IPS-11a (cell line): Measurements from ENCODE around the gene THSD8.

Experiments used
- H3K4me3 ChIP-seq: one replicate; pipeline ENCODE4 v1.5.1; 2013; ENCODE audit warnings: low read depth, low read length, control low read depth

The THSD8 gene

DNA sequence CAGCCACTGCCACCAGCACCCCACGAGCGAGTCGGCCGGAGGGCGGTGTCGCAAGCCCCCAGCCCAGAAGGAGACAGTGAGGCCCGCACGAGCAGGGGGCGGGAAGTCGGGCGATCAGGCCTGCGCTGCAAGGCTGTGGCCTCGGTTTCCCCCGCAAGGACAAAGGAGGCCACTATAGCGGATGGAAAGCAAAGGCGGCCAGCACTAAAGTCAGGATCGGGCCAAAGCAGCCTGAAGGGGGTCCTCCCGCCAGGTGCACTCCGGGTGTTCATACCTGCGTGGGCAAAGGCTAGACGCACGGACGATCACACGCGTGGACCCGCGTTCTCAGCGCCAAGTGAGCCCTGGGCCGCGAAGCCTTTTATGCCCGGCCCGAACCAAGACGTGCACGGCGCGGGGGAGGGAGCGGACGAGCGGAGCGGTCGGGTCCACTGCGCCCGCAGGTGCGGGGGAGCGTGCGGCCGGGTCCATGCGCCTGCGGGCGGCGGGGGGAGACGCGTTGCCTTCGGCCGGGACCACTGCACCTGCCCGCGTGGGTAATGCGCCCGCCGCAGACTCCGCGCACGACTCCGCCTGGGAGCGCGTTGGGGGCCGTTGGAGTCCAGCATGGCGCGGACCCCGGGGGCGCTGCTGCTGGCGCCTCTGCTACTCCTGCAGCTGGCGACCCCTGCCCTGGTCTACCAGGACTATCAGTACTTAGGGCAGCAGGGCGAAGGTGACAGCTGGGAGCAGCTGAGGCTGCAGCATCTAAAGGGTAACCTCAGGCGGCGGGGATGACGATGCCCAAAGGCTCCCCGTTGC lies at the start of gene THSD8, which contains the start of gene PRDX2:
TSS of gene THSD8 (plus strand) at position 604 of the 801 bp plus-strand sequence. CDS start at position 607, 3 bp downstream.
TSS of gene PRDX2 (minus strand) at position 335 of the 801 bp plus-strand sequence. CDS start 539 bp downstream, outside the sequence.
- H3K4me3 ChIP-seq, result peak within 1 kb of the TSS; percentile 93

DNA sequence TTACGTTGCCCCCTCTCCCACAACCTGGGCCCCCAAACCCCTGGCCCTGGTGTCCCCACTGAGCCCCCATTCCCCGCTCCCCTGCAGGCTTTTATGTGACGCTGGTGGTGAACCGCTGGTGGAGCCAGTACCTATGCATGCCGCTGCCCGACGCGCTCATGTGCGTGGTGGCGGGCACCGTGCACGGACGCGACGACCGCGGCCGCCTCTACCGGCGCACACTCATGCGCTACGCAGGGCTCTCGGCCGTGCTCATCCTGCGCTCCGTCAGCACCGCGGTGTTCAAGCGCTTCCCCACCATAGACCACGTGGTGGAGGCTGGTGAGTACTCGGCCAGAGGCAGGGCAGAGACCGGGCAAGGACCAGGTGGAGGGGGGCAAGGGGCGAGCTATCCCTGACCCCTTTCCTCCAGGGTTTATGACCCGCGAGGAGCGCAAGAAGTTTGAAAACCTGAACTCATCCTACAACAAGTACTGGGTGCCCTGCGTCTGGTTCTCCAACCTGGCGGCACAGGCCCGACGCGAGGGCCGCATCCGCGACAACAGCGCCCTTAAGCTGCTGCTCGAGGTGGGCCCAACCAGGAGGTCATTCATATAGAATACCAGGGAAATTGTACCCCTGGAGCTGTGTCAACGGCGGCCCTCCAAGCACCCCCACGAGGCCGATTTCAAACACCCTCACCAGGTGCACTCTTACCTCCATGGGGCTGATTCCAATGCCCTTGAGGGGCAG lies 47.2 kb upstream of the THSD8 start:
- H3K4me3 ChIP-seq, result no peak overlapping the region

DNA sequence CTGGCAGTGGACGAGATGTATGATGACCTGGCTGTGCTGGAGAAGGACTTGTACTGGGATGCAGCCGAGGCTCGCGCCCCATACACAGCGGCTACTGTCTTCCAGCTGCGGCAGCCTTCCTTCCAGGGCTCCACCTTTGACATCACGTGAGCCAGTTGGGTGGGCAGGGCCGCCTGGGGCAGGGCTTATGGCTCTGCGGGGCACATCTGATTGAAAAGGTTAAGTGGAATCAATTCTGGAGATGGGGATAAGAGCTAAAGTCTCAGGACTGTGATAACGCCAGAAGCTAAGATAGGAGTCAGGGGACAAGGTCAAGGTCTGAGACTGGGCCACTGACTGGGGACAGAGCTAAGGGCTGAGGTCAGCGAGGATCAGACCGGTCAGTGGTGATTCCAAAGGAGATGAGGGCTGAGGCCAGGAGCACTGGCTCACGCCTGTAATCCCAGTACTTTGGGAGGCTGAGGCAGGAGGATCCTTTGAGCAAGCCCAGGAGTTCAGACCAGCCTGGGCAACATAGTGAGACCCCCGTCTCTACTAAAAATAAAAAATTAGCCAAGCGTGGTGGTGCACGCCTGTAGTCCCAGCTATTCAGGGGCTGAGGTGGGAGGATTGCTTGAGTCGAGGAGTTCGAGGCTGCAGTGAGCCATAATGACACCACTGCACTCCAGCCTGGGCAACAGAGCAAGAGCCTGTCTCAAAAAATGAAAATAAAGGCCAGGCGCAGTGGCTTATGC lies 45.6 kb upstream of the THSD8 start:
- no peak overlapping the region for H3K4me3 ChIP-seq

DNA sequence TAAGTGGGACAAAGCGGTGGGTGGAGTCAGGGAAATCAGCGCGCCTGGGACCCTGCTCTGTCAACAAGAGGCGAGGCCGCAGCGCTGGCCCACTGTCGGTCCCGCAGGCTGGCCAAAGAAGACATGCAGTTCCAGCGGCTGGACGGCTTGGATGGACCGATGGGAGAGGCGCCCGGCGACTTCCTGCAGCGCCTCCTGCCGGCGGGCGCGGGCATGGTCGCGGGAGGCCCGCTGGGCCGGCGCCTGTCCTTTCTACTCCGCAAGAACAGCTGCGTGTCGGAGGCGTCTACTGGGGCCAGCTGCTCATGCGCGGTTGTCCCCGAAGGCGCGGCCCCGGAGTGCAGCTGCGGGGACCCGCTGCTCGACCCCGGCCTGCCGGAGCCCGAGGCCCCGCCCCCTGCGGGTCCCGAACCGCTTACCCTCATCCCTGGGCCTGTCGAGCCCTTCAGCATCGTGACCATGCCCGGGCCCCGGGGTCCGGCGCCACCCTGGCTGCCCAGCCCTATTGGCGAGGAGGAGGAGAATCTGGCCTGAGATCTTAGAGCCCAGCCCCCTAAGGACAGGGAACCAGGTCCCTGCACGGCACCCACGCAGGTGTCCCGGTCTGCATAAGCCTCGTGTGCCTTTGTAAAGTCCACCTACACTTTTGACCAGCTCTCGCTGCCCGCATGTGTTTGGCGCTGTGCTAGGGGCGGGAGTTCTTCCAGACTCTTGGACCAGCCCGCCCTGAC lies 44.2 kb upstream of the THSD8 start:
- H3K4me3 ChIP-seq, result peak overlapping the region; percentile 30

DNA sequence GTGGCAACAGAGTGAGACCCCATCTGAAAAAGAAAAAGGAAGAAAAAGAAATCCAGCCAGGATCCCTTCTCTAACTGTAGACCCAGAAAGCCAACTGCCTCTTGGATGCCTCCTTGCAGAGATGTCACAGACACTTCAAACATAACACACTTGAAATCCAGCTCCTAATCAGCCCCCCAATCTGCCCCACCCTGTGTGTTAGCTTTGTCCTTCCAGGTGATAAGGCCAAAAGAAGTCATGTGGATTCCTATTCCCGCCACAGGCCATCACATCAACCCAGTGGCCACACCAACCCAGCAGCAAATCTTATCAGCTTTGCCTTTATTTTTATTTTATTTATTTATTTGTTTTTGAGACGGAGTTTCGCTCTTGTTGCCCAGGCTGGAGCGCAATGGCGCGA lies 42.2 kb upstream of the THSD8 start:
- H3K4me3 ChIP-seq, result no peak overlapping the region

DNA sequence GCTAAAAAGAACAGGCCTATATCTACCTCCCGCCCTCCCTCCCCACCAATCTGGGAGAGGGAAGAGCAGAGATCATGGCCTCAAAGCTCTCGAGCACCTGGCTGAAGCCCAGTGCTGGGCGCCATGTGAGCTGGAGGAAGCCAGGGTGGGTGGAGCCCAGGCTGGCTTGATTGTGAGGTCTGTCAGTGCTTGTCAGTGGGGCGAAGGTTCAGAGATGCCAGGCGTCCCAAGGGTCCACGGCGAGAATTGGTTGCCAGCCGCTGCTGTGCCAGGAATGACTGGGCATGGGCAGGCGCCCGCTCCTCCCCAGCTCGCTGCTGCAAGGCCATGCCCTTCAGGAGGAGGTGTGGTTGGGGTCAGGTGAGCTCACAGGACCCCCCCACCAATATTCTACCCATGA lies 38.8 kb upstream of the THSD8 start:
- no peak overlapping the region for H3K4me3 ChIP-seq

DNA sequence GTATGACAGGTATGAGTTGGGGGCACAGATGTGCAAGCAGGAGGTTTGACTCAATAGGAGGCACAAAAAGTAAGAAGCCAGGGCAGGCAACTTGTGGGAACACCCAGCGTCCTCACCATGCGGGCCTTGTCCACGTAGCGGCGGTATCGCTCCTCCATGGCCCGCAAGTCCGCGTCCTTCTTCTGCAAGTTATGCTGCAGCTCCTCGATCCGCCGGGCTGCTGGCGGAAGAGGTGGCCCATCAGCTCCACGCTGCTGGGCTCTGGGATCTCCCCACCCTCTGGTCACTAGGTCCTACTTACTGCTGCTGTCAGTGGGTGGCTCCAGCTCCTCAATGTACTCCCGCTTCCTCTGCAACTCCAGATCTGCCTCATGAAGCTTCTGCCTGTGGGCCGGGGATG lies 37.2 kb upstream of the THSD8 start:
- H3K4me3 ChIP-seq, result no peak overlapping the region

DNA sequence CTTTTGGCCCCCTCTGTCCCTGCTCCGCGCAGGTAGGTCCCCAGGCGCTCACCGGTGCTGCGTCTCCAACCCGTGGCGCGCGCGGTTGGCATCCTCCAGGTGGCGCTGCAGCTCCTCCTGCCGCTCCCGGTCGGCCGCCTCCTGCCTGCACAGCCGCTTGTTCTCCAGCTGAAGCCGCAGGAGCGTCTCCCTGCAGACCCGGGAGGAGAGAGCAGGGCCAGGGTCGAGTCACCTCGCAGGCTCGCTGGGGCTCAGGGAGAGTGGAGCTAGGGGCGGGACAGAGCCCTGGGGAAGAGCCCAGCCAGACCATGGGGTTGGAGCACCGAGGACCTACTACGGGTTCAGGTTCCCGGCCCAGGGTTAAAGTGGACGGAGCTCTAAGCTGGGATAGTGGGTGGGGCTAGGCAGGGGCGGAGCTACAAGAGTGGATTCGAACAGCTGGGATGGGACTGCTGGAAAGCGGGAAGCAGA lies 35.8 kb upstream of the THSD8 start:
- H3K4me3 ChIP-seq, result peak overlapping the region; percentile 30

DNA sequence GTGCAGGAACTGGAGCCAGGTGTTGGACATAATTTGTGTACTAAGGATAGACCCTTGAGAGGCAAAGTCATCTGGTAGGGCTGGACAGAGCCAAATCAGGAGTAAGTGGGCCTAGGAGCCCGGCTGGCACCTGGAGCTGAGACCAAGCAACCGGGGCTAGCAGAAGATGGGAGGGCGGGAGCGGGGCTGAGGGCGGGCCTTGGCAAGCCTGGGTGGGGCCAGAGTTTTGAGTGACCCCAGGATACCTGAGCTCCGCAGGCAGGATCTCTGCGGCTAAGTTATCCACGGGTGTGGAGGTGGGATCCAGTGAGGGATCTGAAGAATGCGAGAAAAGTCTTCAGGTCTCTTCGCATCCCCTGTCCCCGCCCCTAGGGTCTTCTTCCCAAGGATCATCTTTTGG lies 34.7 kb upstream of the THSD8 start:
- no peak overlapping the region for H3K4me3 ChIP-seq

DNA sequence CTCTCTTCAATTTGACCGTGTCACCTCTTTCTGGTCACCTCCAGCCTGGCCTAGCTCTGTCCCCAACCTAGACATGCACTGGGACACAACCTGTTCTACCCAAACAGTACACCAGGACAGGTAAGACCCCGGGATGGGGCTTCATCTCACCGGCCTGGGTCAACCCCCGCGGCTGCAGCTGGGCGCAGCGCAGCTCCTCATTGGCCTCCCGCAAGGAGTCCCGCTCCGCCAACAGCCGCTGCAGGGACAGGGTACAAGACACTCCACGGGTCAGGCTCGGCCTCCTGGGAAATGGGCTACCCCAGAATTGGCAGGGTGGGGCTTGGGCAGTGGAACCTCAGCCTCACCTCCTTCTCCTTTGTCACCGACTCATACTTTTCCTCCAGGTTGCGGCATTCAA lies 34.2 kb upstream of the THSD8 start:
- no peak overlapping the region for H3K4me3 ChIP-seq

DNA sequence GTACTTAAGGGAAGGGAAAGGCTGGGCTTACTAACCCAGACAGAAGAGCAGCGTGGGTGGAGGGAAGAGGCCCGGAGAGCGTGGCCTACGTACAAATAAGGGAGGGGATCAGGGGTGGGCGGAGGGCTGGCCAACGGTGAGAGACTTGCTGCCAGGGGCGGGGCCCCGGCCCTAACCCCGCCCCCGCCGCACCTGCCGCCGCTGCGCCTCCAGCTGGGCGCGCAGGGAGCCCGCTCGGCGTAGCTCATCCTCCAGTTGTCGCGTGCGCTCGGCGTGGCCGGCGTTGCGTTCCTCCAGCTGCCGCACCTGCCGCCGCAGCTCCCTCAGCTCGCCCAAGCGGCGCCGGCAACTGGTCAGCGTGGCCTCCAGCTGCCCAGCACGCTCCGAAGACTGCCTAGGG lies 32.2 kb upstream of the THSD8 start:
- H3K4me3 ChIP-seq, result no peak overlapping the region

DNA sequence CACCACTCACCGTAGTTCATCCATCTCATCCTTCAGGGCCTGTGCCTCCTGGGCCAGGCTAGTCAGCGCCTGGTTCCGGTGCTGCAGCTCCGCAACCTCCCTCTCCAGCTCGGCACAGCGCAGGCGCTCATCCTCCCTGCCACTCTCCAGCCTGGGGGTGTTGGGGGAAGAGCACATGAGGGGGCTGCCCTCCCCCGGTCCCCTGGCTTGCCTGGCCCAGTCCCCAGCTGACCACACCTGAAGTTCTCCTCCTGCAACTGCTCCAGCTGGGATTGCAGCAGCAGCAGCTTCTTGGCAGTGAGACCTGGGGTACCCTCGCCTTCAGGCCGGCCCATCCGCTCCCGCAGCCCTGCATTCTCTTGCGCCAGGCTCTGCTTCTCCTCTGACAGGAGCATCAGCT lies 30.9 kb upstream of the THSD8 start:
- no peak overlapping the region for H3K4me3 ChIP-seq

DNA sequence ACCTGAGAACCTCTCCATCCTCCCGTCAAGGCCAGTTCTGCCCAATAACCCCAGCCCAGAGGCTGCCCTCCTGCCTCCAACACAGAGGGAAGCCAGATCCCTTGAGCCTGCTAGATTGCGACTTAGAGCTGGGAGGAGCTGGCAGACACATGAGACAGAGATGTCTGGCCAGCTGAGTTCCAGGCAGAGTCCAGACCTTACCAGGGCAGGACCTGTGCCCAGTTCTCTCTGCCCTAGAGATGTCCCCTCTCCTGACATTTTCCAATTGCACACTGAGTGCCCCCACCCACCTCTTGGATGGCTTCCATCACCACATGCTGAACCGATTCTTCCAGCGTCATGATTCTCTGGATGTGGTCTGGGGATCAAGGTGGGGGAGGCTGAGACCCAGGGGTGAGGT lies 29.5 kb upstream of the THSD8 start:
- H3K4me3 ChIP-seq, result no peak overlapping the region

DNA sequence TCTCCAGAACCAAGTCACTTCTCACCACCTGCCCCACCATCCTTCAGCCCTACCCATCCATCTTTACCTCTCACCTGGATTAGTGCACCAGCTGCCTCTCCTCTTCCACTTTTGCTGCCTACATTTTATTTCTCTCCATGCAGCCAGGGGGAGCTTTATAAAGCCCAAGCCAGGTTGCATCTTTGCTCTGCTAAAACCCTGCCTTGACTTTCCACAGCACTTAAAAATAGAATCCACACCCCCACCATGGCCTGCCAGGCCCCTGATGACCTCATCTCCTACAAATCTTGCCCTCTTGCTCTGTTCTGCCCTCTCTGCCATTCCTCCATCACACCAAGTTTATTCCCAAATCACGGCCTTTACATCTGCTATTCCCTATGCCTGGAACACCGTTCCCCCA lies 28.3 kb upstream of the THSD8 start:
- H3K4me3 ChIP-seq, result no peak overlapping the region

DNA sequence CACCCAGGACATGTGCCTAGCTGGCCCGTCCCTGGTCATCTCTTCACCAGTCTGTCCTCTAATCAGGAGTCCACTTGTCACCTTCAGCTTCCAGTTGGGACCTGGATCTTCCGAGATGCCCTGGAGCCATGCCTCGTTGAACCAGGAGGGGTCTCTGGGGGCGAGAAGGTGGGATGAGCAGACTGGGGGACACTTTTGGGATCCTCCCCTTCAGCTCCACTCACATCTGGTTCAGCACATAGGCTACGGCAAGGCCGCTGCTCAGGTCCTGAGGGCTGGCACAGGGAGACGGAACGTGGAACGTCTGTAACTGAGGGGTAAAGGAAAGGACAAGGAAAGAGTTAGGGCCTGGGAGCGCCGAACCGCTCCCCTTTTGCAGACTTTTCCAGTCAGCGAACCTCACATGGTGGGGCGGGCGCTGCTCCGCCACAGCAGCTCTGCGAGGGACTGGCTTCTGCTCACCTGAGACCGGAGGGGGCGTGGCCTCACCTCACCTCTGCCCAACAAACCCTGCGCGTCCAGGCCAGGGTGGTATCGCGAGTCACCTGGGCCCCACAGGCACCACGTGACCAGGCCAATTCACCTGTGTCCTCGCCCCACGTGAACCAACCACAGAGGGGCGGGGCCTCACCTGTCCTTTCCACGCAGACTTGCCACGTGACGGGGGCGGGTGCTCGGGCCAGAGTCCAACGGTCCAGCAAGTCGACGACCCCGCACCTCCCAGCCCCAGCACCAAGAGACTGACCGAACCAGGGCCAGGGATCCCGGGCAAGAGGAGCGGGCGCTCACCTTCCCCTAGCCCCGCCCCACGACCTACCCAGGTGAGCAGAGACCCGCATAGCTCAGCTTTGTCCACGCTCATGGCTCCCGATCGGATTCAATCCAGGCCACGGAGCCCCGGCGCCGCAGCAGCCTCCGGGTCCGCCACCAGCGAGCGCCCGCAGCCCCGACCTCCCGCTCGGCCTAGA lies 27.0 kb upstream of the THSD8 start, which contains the start of gene HOOK2:
TSS of gene HOOK2 (minus strand) at position 965 of the 968 bp plus-strand sequence. CDS start at position 862, 103 bp downstream.
- peak within 1 kb of the TSS; percentile 85 for H3K4me3 ChIP-seq

DNA sequence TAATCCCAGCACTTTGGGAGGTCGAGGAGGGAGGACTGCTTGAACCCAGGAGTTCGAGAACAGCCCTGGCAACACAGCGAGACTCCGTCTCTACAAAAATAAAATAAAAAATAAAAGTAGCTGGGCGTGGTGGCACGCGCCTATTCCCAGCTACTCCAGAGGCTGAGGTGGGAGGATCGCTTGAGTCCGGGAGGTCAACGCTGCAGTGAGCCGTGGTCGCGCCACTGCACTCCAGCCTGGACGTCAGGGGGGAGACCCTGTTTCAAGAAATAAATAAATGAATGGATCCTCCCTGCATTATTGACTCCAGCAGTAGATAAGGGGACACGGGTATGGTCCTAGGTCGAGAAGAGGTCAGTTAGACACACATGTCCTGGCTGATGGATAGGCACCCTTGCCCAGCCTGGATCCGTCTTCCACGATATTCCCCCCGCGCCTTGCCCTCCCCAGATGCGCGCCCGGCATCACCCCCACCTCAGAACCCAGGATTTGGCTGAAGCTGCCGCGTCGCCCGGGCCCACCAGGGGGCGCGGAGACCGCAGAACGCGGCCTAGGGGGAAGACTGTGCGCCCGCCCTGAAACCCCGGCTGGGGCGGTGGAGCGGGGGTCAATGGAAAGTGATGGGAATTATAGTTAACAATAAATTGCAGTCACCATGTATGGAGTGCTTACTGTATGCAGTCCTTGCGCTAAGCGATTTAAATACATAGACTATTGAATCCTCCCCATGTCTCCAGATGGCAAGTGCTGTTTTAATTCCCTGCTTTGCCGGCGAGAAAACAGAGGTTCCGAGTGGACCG lies 24.5 kb upstream of the THSD8 start:
- peak overlapping the region; percentile 48 for H3K4me3 ChIP-seq

DNA sequence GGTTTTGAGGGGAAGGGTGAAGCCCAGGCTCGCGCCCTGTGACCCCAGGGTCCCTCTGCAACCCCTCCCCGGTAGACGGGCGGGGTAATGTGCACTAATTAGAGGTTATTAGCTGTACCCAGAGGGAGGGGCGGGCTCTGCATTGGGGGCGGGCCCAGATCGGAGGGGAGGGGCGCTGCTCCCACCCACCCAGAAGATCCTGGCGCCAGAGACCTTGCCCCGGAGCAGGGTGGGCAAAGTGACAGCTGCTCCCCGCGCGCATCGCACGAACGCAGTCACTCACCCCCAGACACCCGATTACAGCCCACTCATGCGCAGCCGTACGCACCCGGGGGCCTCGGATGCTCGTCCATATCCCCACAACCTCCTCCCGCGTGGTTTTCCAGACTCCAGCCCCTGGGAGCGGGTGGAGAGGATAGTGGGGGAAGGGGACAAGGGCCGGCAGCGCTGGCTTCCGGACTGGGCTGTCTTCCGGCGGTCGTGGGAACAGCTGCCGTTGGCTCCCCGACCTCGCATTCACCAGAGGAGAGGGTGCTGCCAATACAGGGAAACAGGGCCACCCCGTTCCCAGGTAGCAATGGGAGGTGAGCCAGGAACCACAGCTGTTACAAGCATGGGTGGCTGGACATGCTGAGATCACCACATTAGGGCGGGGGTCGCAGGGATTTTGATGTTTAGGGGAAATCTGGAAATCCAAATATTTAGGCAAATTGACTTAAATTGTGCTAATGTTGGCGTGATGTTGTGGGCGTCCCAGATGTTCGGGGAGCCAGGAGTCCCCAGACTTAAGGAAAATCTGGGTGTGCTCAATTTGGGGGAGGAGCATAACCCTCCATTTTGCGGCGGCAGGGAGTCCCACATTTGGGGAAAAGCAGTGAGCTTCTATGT lies 23.6 kb upstream of the THSD8 start:
- peak overlapping the region; percentile 51 for H3K4me3 ChIP-seq

DNA sequence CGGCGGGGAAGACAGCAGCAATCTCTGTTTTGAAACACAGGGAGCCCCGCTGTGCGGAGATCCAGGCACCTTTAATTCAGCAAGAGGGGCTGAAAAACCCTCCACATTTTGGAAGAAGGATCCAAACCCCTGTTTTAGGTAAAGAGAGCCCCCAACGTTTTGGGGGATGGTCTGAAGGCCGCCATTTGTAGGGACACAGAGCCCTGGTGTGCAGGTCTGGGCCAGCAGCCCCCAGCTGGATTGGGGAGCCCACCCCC lies 23.0 kb upstream of the THSD8 start:
- H3K4me3 ChIP-seq, result peak overlapping the region; percentile 1
